Endothelial cell (in vitro differentiated cells): ENCODE results near the gene LCOR. TPM values are rescaled to one million over a fixed set of nuclear protein-coding genes. Genes with fewer than 3 reads are reported as not detected.

Experiments used
- DNase-seq: peaks from one replicate; pipeline ENCODE4 v3.0.0; 2021; ENCODE audit warnings: low spot score
- H3K27ac Mint-ChIP-seq: one replicate; pipeline ENCODE4 v1.8.0; 2021; ENCODE audit warnings: mixed read lengths, inconsistent platforms; ENCODE audit not compliant: unreplicated experiment
- H3K27me3 Mint-ChIP-seq: one replicate; pipeline ENCODE4 v1.8.0; 2021; ENCODE audit warnings: mild to moderate bottlenecking, moderate library complexity, mixed read lengths, inconsistent platforms; ENCODE audit not compliant: unreplicated experiment
- H3K36me3 Mint-ChIP-seq: one replicate; pipeline ENCODE4 v1.8.0; 2021; ENCODE audit warnings: mild to moderate bottlenecking, low read depth, mixed read lengths, inconsistent platforms; ENCODE audit not compliant: unreplicated experiment
- H3K4me1 Mint-ChIP-seq: one replicate; pipeline ENCODE4 v1.8.0; 2021; ENCODE audit warnings: mild to moderate bottlenecking, mixed read lengths, inconsistent platforms; ENCODE audit not compliant: unreplicated experiment
- H3K4me3 Mint-ChIP-seq: one replicate; pipeline ENCODE4 v1.8.0; 2021; ENCODE audit warnings: mild to moderate bottlenecking, mixed read lengths, inconsistent platforms; ENCODE audit not compliant: unreplicated experiment
- H3K9me3 Mint-ChIP-seq: one replicate; pipeline ENCODE4 v1.8.0; 2021; ENCODE audit warnings: mixed read lengths, inconsistent platforms; ENCODE audit not compliant: unreplicated experiment
- total RNA-seq: library from RNA; stranded (reverse); fragmentation: NEBNext Ultra II Directional; extraction: Animal tissue kit (Norgen Biotek cat#: 25700); gene quantifications from one replicate; pipeline ENCODE4 v1.2.1, GENCODE V29; 2021; ENCODE audit not compliant: unreplicated experiment
- TF ChIP-seq, protein P1 (sequence below): fragments of 200-600 bp; sonication (generic); IDR thresholded peaks from one replicate; pipeline ENCODE4 v1.5.0; 2021; ENCODE audit warnings: antibody characterized with exemption; ENCODE audit not compliant: unreplicated experiment

Gene LCOR
- total RNA-seq, 1 donor from 2014 or later, result 36.6 TPM

DNA sequence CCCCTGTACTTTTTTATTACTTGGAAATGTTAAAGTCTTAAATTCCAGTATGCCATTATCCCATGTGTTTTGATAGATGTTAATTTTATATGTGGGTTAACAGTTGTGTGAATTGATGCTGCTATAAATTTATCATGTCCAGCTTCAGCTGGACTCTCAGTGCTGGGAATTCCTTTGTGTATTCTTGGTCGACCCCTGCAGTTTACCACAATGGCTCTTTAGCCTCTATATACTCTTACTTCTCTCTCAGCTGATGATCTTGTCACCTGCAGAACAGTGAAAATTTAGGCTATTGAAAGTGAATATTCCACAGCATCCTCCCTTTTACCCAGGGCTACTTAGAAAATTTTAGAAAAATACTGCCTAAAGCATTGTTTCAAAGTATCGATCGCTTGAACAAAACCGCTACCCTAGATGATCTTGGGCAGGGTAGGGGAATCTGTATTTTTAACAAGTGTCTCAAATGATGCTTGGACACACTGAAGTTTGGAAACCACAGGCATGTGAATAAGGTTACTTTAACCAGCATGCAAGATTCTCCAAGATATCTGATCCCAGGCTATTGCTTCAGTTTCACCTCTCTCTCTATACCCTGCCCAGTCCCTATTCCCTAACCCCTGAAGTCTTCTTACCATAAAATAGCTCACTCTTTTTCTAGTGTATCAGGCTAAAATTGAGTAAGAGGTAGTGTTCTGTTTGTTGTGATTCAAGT, 25.4 kb downstream of the LCOR start:
- H3K36me3 Mint-ChIP-seq, result peaks cover 6% of the 10 kb centered on the region
- H3K4me1 Mint-ChIP-seq, result peaks cover 8% of the 10 kb centered on the region
- H3K27ac Mint-ChIP-seq, result no peak overlapping the region
- no peak for DNase-seq
- no peak overlapping the region for H3K4me3 Mint-ChIP-seq
- no peaks in the 10 kb centered on the region for H3K27me3 Mint-ChIP-seq
- TF ChIP-seq, protein P1, sequence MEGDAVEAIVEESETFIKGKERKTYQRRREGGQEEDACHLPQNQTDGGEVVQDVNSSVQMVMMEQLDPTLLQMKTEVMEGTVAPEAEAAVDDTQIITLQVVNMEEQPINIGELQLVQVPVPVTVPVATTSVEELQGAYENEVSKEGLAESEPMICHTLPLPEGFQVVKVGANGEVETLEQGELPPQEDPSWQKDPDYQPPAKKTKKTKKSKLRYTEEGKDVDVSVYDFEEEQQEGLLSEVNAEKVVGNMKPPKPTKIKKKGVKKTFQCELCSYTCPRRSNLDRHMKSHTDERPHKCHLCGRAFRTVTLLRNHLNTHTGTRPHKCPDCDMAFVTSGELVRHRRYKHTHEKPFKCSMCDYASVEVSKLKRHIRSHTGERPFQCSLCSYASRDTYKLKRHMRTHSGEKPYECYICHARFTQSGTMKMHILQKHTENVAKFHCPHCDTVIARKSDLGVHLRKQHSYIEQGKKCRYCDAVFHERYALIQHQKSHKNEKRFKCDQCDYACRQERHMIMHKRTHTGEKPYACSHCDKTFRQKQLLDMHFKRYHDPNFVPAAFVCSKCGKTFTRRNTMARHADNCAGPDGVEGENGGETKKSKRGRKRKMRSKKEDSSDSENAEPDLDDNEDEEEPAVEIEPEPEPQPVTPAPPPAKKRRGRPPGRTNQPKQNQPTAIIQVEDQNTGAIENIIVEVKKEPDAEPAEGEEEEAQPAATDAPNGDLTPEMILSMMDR, result no peak
- H3K9me3 Mint-ChIP-seq, result no peaks in the 10 kb centered on the region

DNA sequence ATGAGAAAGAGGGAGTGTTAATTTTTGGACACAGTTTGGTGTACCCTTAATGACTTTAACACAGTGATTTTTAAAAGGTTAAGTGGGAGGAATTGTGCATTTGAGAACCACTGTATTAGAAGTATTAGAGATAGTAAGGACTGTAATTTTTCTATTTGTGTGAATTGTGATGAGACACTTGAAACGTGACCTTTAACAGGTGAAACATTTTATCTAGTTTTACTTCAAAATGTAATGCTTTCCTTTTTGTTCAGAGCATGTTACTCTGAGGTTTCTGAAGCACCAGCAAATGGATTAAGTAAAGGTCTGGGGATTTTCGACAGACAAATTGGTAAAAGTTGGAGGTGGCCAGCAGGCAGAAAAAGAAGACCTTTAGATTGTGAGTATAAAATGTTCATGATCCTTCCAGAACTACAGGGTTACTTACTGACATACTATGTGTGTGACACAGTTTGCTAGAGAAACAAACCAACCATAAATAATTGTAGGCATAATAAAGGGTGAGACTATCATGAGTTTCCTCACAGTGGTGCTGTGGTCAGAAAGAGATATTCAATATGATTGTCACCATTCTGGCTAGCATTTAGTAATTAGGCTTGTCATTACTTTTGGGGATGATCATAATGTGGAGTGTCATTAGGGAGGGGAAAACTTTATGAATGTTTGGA, 26.1 kb downstream of the LCOR start:
- TF ChIP-seq, protein P1, result no peak
- DNase-seq, result no peak
- H3K4me1 Mint-ChIP-seq, result peaks cover 8% of the 10 kb centered on the region
- H3K9me3 Mint-ChIP-seq, result no peaks in the 10 kb centered on the region
- peaks cover 6% of the 10 kb centered on the region for H3K36me3 Mint-ChIP-seq
- H3K27me3 Mint-ChIP-seq, result no peaks in the 10 kb centered on the region
- no peak overlapping the region for H3K4me3 Mint-ChIP-seq
- H3K27ac Mint-ChIP-seq, result no peak overlapping the region

DNA sequence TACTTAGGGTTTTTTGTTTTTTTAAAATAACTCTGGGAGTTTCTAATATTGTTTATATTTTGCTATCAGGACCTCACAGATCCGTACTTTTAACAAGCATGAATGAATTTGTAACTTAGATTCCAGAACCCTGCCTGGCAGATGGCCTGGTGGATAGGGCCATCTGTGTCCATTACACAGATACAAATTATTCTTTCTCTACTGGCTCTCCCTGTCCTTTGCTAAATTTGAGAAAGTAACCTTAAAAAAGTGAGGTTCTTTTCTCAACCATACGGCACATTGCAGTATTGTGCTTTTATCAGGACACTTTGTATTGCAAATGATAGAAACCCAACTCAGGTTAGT, 26.6 kb downstream of the LCOR start:
- no peaks in the 10 kb centered on the region for H3K9me3 Mint-ChIP-seq
- peaks cover 6% of the 10 kb centered on the region for H3K36me3 Mint-ChIP-seq
- no peak for DNase-seq
- H3K4me3 Mint-ChIP-seq, result no peak overlapping the region
- H3K27ac Mint-ChIP-seq, result no peak overlapping the region
- H3K4me1 Mint-ChIP-seq, result peaks cover 8% of the 10 kb centered on the region
- TF ChIP-seq, protein P1, result no peak
- H3K27me3 Mint-ChIP-seq, result no peaks in the 10 kb centered on the region

DNA sequence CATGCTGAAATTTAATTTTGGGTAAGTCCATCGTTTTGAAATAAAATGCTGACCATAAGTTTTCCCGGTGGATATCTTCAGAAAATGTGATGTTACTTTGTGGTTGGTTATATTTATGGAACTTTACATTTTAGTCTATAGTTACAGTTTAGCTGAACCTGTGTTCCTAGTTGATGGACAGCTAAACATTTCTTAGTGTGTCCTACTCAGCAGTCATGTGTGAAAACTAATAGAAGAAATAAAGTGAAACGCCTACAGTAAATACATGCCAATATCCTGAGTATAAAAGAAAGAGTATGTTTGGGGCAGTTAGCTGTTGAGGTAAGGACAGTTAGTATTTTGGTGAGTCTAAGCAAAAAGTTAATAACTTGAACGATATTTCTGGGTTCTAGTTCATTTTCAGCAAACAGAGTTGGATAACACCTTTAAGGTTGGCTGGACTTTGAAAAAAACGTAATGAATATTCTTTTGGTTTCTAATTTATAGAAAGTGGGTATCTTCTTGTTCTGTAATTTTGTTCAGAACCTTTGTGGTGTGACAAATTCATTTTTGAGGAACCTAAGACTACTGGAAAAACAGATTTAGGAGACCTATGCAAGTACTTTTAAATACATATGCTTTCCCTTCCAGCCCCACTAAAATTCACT, 28.7 kb downstream of the LCOR start:
- Mint-ChIP-seq H3K9me3 (no peaks in the 10 kb centered on the region), H3K27me3 (no peaks in the 10 kb centered on the region), H3K27ac (no peak overlapping the region), H3K4me1 (peaks cover 11% of the 10 kb centered on the region), H3K4me3 (no peak overlapping the region), H3K36me3 (peaks cover 6% of the 10 kb centered on the region)
- TF ChIP-seq, protein P1, result no peak
- DNase-seq, result no peak
